BLaER1 (cell line): ENCODE measurements around the gene UAP1L1.
A peak's percentile ranks its signal among the peaks of the same experiment; 100 is the strongest.

Source experiments
- H3K27ac ChIP-seq: shearing (Covaris generic); formaldehyde crosslinking; 2 replicates; pipeline ENCODE4 v1.8.1; 2022
- H3K27me3 ChIP-seq: shearing (Covaris generic); formaldehyde crosslinking; 2 replicates; pipeline ENCODE4 v1.8.1; 2022
- H3K36me3 ChIP-seq: shearing (Covaris generic); formaldehyde crosslinking; 2 replicates; pipeline ENCODE4 v1.8.1; 2022
- H3K4me1 ChIP-seq: shearing (Covaris generic); formaldehyde crosslinking; 2 replicates; pipeline ENCODE4 v1.8.1; 2022
- H3K4me2 ChIP-seq: shearing (Covaris generic); formaldehyde crosslinking; 2 replicates; pipeline ENCODE4 v1.8.1; 2022
- H3K4me3 ChIP-seq: shearing (Covaris generic); formaldehyde crosslinking; 2 replicates; pipeline ENCODE4 v1.8.1; 2022
- H3K9ac ChIP-seq: shearing (Covaris generic); formaldehyde crosslinking; 2 replicates; pipeline ENCODE4 v1.8.1; 2022
- H3K9me3 ChIP-seq: shearing (Covaris generic); formaldehyde crosslinking; 2 replicates; pipeline ENCODE4 v1.8.1; 2022
- H4K20me1 ChIP-seq: shearing (Covaris generic); formaldehyde crosslinking; 2 replicates; pipeline ENCODE4 v1.8.1; 2022
- Cebpa-rat ChIP-seq: shearing (Covaris generic); IDR thresholded peaks from 2 replicates; pipeline ENCODE4 v1.8.1; 2022

UAP1L1 gene

GRCh38 chr9:137049544-137050449, 27.5 kb upstream of the UAP1L1 start:
- peaks cover 96% of the 10 kb centered on the region for H3K27me3 ChIP-seq
- no peak overlapping the region for H3K27ac ChIP-seq
- TF ChIP-seq Cebpa-rat, result no peak
- no peak overlapping the region for H3K4me2 ChIP-seq
- no peaks in the 10 kb centered on the region for H3K9me3 ChIP-seq
- no peaks in the 10 kb centered on the region for H3K36me3 ChIP-seq
- H4K20me1 ChIP-seq, result peaks cover 75% of the 10 kb centered on the region
- no peak overlapping the region for H3K4me3 ChIP-seq
- H3K9ac ChIP-seq, result no peak overlapping the region
- H3K4me1 ChIP-seq, result peaks cover 23% of the 10 kb centered on the region

GRCh38 chr9:137050570-137050969, 26.7 kb upstream of the UAP1L1 start:
- no peaks in the 10 kb centered on the region for H3K36me3 ChIP-seq
- H3K27ac ChIP-seq, result no peak overlapping the region
- no peaks in the 10 kb centered on the region for H3K9me3 ChIP-seq
- peaks cover 96% of the 10 kb centered on the region for H3K27me3 ChIP-seq
- no peak overlapping the region for H3K4me2 ChIP-seq
- H3K4me1 ChIP-seq, result peaks cover 15% of the 10 kb centered on the region
- peaks cover 73% of the 10 kb centered on the region for H4K20me1 ChIP-seq
- H3K4me3 ChIP-seq, result no peak overlapping the region
- TF ChIP-seq Cebpa-rat, result no peak
- no peak overlapping the region for H3K9ac ChIP-seq

GRCh38 chr9:137051145-137051724, 26.1 kb upstream of the UAP1L1 start:
- no peak overlapping the region for H3K9ac ChIP-seq
- H3K4me2 ChIP-seq, result no peak overlapping the region
- H3K36me3 ChIP-seq, result no peaks in the 10 kb centered on the region
- H3K4me1 ChIP-seq, result peaks cover 15% of the 10 kb centered on the region; the same call in 1 of the 2 replicates
- H3K27me3 ChIP-seq, result peaks cover 97% of the 10 kb centered on the region
- no peaks in the 10 kb centered on the region for H3K9me3 ChIP-seq
- no peak overlapping the region for H3K27ac ChIP-seq
- no peak overlapping the region for H3K4me3 ChIP-seq
- no peak for TF ChIP-seq Cebpa-rat
- peaks cover 71% of the 10 kb centered on the region for H4K20me1 ChIP-seq

DNA sequence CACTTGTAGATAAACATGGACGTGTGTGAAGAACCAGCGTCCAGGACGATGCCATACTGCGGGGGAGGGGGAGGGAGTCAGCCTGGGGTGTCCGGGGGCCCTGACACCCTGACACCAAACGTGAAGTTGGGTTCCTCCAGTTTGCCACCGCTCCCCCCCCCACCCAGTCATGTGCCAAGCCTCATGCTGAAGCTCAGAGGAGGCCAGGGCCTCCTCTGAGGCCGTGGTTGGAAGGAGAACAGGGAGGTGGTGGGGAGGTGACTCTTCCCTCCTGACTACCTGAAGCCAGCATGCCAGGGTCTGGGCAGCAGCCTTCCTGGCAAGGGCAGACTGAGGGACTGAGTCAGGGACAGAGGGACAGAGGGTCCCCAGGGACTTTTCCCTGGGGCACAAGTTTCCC, 25.0 kb upstream of the UAP1L1 start:
- H3K4me2 ChIP-seq, result no peak overlapping the region
- no peak overlapping the region for H3K9ac ChIP-seq
- H3K9me3 ChIP-seq, result no peaks in the 10 kb centered on the region
- peaks cover 93% of the 10 kb centered on the region for H3K27me3 ChIP-seq
- peaks cover 72% of the 10 kb centered on the region for H4K20me1 ChIP-seq
- no peak overlapping the region for H3K27ac ChIP-seq
- peaks cover 15% of the 10 kb centered on the region; the same call in 1 of the 2 replicates for H3K4me1 ChIP-seq
- H3K36me3 ChIP-seq, result no peaks in the 10 kb centered on the region
- no peak overlapping the region for H3K4me3 ChIP-seq
- TF ChIP-seq Cebpa-rat, result no peak

GRCh38 chr9:137052998-137053943, 24.0 kb upstream of the UAP1L1 start:
- Histone ChIP-seq H3K27me3 (peaks cover 84% of the 10 kb centered on the region), H3K4me3 (peak overlapping the region; percentile 41; the same call in 1 of the 2 replicates), H3K27ac (no peak overlapping the region), H3K4me2 (peak overlapping the region; percentile 37; the same call in 1 of the 2 replicates), H4K20me1 (peaks cover 64% of the 10 kb centered on the region), H3K36me3 (no peaks in the 10 kb centered on the region), H3K9me3 (no peaks in the 10 kb centered on the region), H3K4me1 (peaks cover 15% of the 10 kb centered on the region; the same call in 1 of the 2 replicates), H3K9ac (no peak overlapping the region)
- TF ChIP-seq Cebpa-rat, result no peak

GRCh38 chr9:137053944-137054931, 23.1 kb upstream of the UAP1L1 start, which contains the start of gene ENTPD2:
TSS of gene ENTPD2 (minus strand) at chr9:137054061. CDS start at chr9:137053997, 64 bp downstream.
- Histone ChIP-seq H3K4me1 (peaks cover 15% of the 10 kb centered on the region; the same call in 1 of the 2 replicates), H3K9me3 (no peaks in the 10 kb centered on the region), H3K36me3 (no peaks in the 10 kb centered on the region), H3K27me3 (peaks cover 76% of the 10 kb centered on the region), H3K4me2 (peak within 1 kb of the TSS; percentile 37; the same call in 1 of the 2 replicates), H4K20me1 (peaks cover 62% of the 10 kb centered on the region), H3K4me3 (peak within 1 kb of the TSS; percentile 41; the same call in 1 of the 2 replicates), H3K27ac (no peak within 1 kb of the TSS), H3K9ac (no peak within 1 kb of the TSS)
- TF ChIP-seq Cebpa-rat, result no peak

DNA sequence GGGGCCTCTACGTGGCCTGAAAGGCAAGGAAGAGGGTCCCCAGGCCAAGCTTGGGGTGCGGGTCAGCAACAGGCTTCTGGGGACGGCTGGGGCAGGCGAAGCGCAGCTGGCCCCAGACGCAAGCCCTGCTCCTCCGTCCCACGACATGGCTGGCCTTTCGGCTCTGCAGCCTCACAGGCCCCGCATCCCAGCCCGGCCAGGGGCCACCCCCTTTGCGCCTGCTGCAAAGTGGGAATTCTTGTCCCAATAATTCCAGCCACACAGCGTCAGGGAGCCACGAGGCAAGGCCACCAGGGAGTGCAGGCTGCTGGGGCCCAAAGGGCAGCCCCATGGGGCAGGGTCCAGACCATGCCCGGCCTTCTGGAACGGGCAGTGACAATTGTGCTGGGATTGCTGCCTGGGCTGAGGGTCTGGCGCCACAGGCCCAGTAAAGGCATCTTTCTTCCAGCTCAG, 22.4 kb upstream of the UAP1L1 start:
- no peak overlapping the region for H3K4me3 ChIP-seq
- peaks cover 54% of the 10 kb centered on the region for H4K20me1 ChIP-seq
- no peaks in the 10 kb centered on the region for H3K36me3 ChIP-seq
- no peak overlapping the region for H3K27ac ChIP-seq
- H3K9ac ChIP-seq, result no peak overlapping the region
- peaks cover 15% of the 10 kb centered on the region; the same call in 1 of the 2 replicates for H3K4me1 ChIP-seq
- H3K27me3 ChIP-seq, result peaks cover 69% of the 10 kb centered on the region
- H3K4me2 ChIP-seq, result no peak overlapping the region
- no peak for TF ChIP-seq Cebpa-rat
- no peaks in the 10 kb centered on the region for H3K9me3 ChIP-seq
